HepG2 (cell line): ENCODE results near the gene GPC6.

Experiments used
- MTA1 ChIP-seq: sonication (generic); formaldehyde crosslinking; IDR thresholded peaks from 2 replicates; pipeline ENCODE4 v1.4.0; 2020; ENCODE audit warnings: missing genetic modification reagents, mild to moderate bottlenecking, borderline replicate concordance
- PITX1 ChIP-seq: sonication (generic); formaldehyde crosslinking; IDR thresholded peaks from 2 replicates; pipeline ENCODE4 v1.5.1; 2020; ENCODE audit warnings: mild to moderate bottlenecking, missing genetic modification reagents
- POLR2AphosphoS5 ChIP-seq: IDR thresholded peaks from 2 replicates; pipeline ENCODE4 v1.6.1; 2012; ENCODE audit warnings: low read depth, low read length
- SP4 ChIP-seq: sonication (generic); formaldehyde crosslinking; IDR thresholded peaks from 2 replicates; pipeline ENCODE4 v1.8.1; 2023; ENCODE audit warnings: mild to moderate bottlenecking, missing genetic modification reagents
- ZNF335 ChIP-seq: sonication (generic); formaldehyde crosslinking; IDR thresholded peaks from 2 replicates; pipeline ENCODE4 v1.4.0; 2020; ENCODE audit warnings: missing genetic modification reagents
- ZNF776 ChIP-seq: sonication (generic); formaldehyde crosslinking; IDR thresholded peaks from 2 replicates; pipeline ENCODE4 v1.4.0; 2020; ENCODE audit warnings: mild to moderate bottlenecking, missing genetic modification reagents
- TF ChIP-seq, protein P1 (sequence below): sonication (generic); formaldehyde crosslinking; conservative IDR thresholded peaks from 2 replicates; pipeline ENCODE4 v1.4.0; 2020; ENCODE audit warnings: missing genetic modification reagents

DNA sequence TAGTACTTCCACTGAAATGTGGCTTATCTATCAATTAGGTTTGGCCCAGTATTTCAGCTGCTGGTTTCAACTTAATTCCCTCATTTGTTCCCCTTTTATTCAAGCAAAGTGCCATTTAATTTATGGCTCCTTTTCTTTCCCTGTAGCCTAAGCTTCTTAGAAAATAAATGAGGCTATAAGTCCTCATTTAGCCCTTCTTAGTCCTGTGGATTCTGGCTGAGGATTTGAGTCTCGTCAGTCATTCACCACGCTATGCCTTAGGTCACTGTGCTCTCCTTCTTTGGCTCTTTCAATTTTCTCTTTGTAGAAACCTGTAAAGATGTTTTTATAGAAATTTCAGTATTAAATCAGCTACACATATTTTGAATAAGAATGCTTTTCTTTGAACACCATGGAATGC lies 579.1 kb downstream of the GPC6 start:
- TF ChIP-seq, protein P1, sequence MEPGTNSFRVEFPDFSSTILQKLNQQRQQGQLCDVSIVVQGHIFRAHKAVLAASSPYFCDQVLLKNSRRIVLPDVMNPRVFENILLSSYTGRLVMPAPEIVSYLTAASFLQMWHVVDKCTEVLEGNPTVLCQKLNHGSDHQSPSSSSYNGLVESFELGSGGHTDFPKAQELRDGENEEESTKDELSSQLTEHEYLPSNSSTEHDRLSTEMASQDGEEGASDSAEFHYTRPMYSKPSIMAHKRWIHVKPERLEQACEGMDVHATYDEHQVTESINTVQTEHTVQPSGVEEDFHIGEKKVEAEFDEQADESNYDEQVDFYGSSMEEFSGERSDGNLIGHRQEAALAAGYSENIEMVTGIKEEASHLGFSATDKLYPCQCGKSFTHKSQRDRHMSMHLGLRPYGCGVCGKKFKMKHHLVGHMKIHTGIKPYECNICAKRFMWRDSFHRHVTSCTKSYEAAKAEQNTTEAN (CRISPR knock-in tag), result no peak
- no peak for TF ChIP-seq PITX1 (CRISPR knock-in tag)
- no peak for TF ChIP-seq MTA1
- TF ChIP-seq ZNF776 (CRISPR knock-in tag), result no peak
- TF ChIP-seq POLR2AphosphoS5, result no peak
- no peak for TF ChIP-seq ZNF335 (CRISPR knock-in tag)
- no peak for TF ChIP-seq SP4
